PC-9 (cell line): Measurements from ENCODE around the gene RNF10.

ENCODE experiments used
- EZH2 ChIP-seq: fragments of 200-600 bp; sonication (generic); IDR thresholded peaks from 2 replicates; pipeline ENCODE4 v1.8.0; 2017; ENCODE audit warnings: antibody characterized with exemption, low read depth
- TF ChIP-seq, protein P1 (sequence below): fragments of 200-600 bp; sonication (generic); conservative IDR thresholded peaks from 2 replicates; pipeline ENCODE4 v1.6.1; 2017; ENCODE audit warnings: mixed run types, antibody characterized with exemption, mild to moderate bottlenecking, moderate library complexity

DNA sequence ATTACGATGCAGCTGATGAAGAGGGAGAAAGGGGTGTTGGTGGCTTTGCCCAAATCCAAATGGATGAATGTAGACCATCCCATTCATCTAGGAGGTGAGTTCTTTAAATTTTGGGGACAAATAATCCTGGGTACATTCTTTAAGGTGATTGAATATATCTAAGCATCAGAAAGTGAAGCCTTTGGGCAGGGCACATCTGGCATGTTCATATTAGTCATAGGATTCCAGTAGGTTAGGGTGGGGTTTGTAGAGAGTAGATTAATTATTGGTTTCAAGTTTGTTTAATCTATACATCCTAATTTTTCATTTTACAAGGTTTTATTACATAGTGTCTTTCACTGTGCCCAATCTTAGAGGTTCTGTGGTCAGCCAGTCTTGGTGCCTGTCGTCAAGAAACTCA lies 23.4 kb downstream of the RNF10 start:
- TF ChIP-seq, protein P1, sequence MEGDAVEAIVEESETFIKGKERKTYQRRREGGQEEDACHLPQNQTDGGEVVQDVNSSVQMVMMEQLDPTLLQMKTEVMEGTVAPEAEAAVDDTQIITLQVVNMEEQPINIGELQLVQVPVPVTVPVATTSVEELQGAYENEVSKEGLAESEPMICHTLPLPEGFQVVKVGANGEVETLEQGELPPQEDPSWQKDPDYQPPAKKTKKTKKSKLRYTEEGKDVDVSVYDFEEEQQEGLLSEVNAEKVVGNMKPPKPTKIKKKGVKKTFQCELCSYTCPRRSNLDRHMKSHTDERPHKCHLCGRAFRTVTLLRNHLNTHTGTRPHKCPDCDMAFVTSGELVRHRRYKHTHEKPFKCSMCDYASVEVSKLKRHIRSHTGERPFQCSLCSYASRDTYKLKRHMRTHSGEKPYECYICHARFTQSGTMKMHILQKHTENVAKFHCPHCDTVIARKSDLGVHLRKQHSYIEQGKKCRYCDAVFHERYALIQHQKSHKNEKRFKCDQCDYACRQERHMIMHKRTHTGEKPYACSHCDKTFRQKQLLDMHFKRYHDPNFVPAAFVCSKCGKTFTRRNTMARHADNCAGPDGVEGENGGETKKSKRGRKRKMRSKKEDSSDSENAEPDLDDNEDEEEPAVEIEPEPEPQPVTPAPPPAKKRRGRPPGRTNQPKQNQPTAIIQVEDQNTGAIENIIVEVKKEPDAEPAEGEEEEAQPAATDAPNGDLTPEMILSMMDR, result no peak
- no peak for TF ChIP-seq EZH2
